Measurements from ENCODE around the gene MROH7.

MROH7 gene

DNA sequence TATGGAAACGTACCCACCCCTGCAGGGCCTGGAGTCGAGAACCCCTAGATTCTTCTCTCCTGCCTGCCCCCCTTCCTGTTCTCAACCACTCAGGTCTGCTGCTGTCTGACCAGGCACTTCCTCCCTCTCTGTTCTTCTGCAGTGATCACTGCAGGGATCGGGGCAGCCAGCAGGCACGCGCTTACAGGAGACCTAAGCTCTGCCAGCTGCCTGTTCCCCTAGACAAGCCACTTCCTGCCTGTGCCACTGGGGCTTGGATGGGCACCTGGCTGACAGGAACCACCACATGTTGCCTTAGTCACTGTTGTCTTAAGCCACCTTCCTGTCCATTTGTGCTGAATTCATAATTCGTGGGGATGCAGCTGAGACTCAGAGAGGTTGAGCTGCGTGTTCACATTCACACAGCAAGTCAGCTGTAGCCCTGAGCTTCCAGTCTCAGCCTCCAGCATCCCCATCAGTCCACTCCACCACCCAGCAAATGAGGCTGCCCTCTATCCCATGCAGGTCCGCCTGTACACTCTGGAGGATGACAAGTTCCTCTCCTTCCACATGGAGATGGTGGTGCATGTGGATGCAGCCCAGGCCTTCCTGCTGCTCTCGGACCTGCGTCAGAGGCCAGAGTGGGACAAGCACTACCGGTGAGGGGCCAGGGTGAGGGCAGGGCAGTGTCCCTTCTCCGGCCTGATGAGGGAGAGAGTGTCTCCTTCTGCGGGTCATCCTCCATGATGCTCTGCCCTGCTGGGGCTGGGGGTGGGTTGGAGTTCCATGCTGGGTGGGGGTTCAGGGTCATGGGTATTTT, 36.8 kb upstream of the MROH7 start:
- TF ChIP-seq, protein P1, sequence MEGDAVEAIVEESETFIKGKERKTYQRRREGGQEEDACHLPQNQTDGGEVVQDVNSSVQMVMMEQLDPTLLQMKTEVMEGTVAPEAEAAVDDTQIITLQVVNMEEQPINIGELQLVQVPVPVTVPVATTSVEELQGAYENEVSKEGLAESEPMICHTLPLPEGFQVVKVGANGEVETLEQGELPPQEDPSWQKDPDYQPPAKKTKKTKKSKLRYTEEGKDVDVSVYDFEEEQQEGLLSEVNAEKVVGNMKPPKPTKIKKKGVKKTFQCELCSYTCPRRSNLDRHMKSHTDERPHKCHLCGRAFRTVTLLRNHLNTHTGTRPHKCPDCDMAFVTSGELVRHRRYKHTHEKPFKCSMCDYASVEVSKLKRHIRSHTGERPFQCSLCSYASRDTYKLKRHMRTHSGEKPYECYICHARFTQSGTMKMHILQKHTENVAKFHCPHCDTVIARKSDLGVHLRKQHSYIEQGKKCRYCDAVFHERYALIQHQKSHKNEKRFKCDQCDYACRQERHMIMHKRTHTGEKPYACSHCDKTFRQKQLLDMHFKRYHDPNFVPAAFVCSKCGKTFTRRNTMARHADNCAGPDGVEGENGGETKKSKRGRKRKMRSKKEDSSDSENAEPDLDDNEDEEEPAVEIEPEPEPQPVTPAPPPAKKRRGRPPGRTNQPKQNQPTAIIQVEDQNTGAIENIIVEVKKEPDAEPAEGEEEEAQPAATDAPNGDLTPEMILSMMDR (conservative IDR thresholded peaks at IDR 0.05; ENCODE audit: low read depth) = no peak
- no peak for DNase-seq (ENCODE audit: low spot score)
- H3K27ac ChIP-seq = peak overlapping the region; percentile 64
- ChIA-PET POLR2A (ENCODE audit: low non-redundant PET) (interaction anchor here (0.6 kb wide), 1 partner anchor 51 kb away, joined by 3 read pairs; no protein-coding TSS in a partner anchor), CTCF (interaction anchor here (0.7 kb wide), 2 partner anchors 58 to 117 kb away, joined by 3 to 5 read pairs; no protein-coding TSS in a partner anchor)

DNA sequence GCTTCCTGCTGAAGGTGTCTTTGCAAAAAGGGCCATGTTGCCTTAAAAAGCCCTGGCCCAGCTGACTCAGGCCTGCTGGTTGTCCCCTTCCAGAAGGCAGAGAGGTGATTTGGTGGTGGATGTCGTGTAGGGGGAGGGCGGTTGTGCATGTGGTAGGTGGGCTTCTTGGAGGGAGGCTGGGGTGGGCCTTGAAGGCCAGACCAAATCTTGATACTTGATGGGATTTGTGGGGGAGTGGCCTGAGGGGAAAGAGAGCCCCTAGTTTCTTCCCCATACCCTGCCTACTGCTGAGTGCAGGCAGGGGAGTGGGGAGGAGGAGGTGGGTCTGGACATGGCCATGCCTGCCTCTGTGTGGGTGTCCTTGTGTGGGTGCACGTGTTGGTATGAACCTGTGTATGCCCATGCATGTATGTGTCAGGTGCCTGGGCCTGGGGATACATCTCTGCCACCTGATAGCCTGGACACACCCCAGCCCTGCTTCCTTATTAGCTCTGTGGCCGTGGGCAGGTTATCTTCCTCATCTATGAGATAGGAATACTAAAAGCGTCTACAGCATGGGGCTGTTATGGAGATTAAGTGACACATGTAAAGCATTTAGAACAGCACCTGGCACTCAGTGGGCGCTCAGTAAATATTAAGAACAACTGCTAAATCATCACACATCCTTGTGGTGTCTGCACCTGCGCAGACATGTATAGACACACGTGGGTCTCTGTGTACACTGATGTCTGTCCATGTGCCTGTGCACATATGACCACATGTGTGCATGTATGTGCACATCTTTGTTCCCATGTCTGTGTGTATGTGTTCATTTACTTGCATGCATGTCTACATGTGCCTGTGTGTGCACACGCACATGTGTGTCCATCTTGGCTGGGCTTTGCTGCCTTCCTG, 35.2 kb upstream of the MROH7 start:
- ChIA-PET POLR2A (ENCODE audit: low non-redundant PET) (no interaction called here), CTCF (no interaction called here)
- no peak overlapping the region for H3K27ac ChIP-seq
- no peak for DNase-seq (ENCODE audit: low spot score)
- TF ChIP-seq, protein P1 (conservative IDR thresholded peaks at IDR 0.05; ENCODE audit: low read depth) = no peak

DNA sequence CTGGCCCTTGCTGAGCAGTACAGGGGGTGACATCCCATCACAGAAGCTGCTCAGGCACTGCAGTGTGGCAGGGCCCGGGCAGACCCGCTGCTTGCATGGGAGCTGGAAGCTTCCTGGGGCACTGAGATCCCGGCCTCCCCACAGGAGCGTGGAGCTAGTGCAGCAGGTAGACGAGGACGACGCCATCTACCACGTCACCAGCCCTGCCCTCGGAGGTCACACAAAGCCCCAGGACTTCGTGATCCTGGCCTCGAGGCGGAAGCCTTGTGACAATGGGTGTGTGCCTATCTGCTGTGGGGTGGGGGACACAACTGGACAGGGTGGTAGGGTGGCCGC, 34.6 kb upstream of the MROH7 start:
- no peak overlapping the region for H3K27ac ChIP-seq
- no peak for DNase-seq (ENCODE audit: low spot score)
- ChIA-PET CTCF (interaction anchor here (0.6 kb wide), 1 partner anchor 33 kb away, joined by 3 read pairs; no protein-coding TSS in a partner anchor), POLR2A (ENCODE audit: low non-redundant PET) (no interaction called here)
- TF ChIP-seq, protein P1 (conservative IDR thresholded peaks at IDR 0.05; ENCODE audit: low read depth) = no peak

DNA sequence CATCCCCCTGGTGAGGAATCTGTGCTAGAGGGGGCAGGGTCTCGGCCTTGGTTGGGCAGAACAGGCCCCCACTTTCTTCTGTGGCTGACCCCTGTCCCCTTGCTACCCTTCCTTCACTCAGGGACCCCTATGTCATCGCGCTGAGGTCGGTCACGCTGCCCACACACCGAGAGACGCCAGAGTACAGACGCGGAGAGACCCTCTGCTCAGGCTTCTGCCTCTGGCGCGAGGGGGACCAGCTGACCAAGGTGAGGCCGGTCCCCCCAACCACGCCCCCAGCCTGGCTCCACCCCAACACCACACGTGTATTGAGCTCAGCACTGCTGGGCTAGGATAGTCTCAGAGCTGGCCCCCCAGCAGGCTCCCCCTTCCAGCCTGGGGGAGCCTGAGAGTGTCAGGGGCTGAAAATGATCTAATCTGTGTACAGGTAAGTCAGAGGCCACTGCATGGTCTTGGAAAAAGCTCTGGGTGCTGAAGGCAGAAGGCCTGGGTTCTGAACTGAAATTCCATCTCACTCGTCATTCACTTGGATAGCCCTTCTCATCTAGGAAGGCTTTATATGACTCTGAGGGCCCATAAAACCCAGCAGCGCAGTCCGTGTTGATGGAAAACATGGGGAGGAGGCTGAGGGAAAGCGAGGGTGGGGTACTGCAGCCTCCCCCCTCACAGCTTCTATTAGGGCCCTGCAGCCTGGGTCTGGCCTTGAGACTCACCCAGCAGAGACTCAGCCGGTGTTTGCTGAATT, 33.6 kb upstream of the MROH7 start:
- DNase-seq (ENCODE audit: low spot score) = no peak
- ChIA-PET CTCF (no interaction called here), POLR2A (ENCODE audit: low non-redundant PET) (no interaction called here)
- TF ChIP-seq, protein P1 (conservative IDR thresholded peaks at IDR 0.05; ENCODE audit: low read depth) = no peak
- H3K27ac ChIP-seq = no peak overlapping the region

DNA sequence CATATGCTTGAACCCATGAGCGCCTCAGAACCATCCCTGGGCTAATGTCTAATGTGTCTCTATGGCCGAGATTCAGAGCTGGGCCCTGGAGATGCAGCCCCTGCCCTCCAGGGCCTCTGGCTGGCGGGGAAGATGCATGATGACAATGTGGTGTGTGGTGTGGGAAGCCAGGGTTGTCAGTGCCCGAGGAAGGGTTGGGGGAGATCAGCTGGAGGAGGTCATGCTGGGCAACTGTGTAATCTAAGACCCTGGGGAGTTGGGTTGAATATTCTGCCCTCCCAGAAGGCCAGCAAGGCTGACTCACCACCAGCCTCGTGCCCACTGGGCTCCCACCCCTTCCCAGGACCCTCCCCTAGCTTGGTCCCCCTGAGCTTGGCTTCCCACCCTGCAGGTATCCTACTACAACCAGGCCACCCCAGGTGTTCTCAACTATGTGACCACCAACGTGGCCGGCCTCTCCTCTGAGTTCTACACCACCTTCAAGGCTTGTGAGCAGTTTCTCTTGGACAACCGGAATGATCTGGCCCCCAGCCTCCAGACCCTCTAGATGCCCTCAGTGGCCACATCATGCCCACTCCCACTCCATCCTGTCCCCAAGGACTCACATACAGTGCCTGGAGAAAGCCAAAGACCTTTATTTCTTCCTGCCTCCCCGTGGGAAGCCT, 32.9 kb upstream of the MROH7 start:
- TF ChIP-seq, protein P1 (conservative IDR thresholded peaks at IDR 0.05; ENCODE audit: low read depth) = no peak
- no peak overlapping the region for H3K27ac ChIP-seq
- ChIA-PET POLR2A (ENCODE audit: low non-redundant PET) (no interaction called here), CTCF (no interaction called here)
- no peak for DNase-seq (ENCODE audit: low spot score)

Data from RWPE1 (cell line).